Smooth muscle cell (in vitro differentiated cells): ENCODE data around the gene TNXB. TPM values are rescaled to one million over a fixed set of nuclear protein-coding genes. Genes with fewer than 3 reads are reported as not detected.
"Not testable (repeated sequence)": the region's sequence is repeated elsewhere in the genome, so short reads cannot be mapped to it uniquely, and the experiment has no call there.

Source experiments
- DNase-seq: peaks from one replicate; lab custom pipeline; 2025; ENCODE audit not compliant: unreplicated experiment; lab: John Stamatoyannopoulos, UW
- H2AFZ ChIP-seq: fragments of 200-600 bp; sonication (generic); 2 replicates; pipeline ENCODE4 v1.6.0; 2016; ENCODE audit warnings: antibody characterized with exemption, low read depth, mild to moderate bottlenecking
- H3F3A ChIP-seq: fragments of 200-600 bp; sonication (generic); 2 replicates; pipeline ENCODE4 v1.6.0; 2017; ENCODE audit warnings: antibody characterized with exemption, low read depth
- H3K27ac ChIP-seq: fragments of 200-600 bp; sonication (generic); 2 replicates; pipeline ENCODE4 v1.5.1; 2016; ENCODE audit warnings: low read depth, mild to moderate bottlenecking
- H3K27me3 ChIP-seq: fragments of 200-600 bp; sonication (generic); 2 replicates; pipeline ENCODE4 v1.6.1; 2016; ENCODE audit warnings: low read depth, mild to moderate bottlenecking
- H3K36me3 ChIP-seq: fragments of 200-600 bp; sonication (generic); 2 replicates; pipeline ENCODE4 v1.5.1; 2016; ENCODE audit warnings: low read depth
- H3K4me1 ChIP-seq: fragments of 200-600 bp; sonication (generic); 2 replicates; pipeline ENCODE4 v1.5.1; 2016; ENCODE audit warnings: low read depth
- H3K4me2 ChIP-seq: fragments of 200-600 bp; sonication (generic); 2 replicates; pipeline ENCODE4 v1.6.0; 2016; ENCODE audit warnings: mild to moderate bottlenecking
- H3K4me3 ChIP-seq: fragments of 200-600 bp; sonication (generic); 2 replicates; pipeline ENCODE4 v1.5.1; 2016; ENCODE audit warnings: mild to moderate bottlenecking
- H3K79me2 ChIP-seq: fragments of 200-600 bp; sonication (generic); 2 replicates; pipeline ENCODE4 v1.6.0; 2016; ENCODE audit warnings: low read depth, mild to moderate bottlenecking
- H3K9ac ChIP-seq: fragments of 200-600 bp; sonication (generic); 2 replicates; pipeline ENCODE4 v1.6.0; 2016; ENCODE audit warnings: low read depth
- H3K9me3 ChIP-seq: fragments of 200-600 bp; sonication (generic); replicated peaks from 2 replicates; pipeline ENCODE4 v1.5.1; 2016; ENCODE audit warnings: low read depth
- H4K20me1 ChIP-seq: fragments of 200-600 bp; sonication (generic); 2 replicates; pipeline ENCODE4 v1.6.0; 2016; ENCODE audit warnings: low read depth
- CTCF ChIP-seq: fragments of 200-600 bp; sonication (generic); IDR thresholded peaks from 2 replicates; pipeline ENCODE4 v1.5.1; 2017; ENCODE audit warnings: borderline replicate concordance, mild to moderate bottlenecking, antibody characterized with exemption; ENCODE audit not compliant: insufficient read depth, poor library complexity, severe bottlenecking
- WGBS: methylation state at CpG from one replicate; pipeline ENCODE4 v1.1.7; 2016; ENCODE audit warnings: low lambda C conversion rate; 5-methylcytosine and 5-hydroxymethylcytosine counted together
- polyA plus RNA-seq: library from polyadenylated mRNA; unstranded; fragments of >200 nt; fragmentation: Nextera tagmentation; extraction: Ambion mirVana; gene quantifications from 2 replicates; pipeline ENCODE4 v1.2.1, GENCODE V29; 2016
- total RNA-seq: library from RNA; depleted of rRNA; stranded (reverse); fragments of >200 nt; gene quantifications from 2 replicates; pipeline ENCODE4 v1.2.3, GENCODE V29; 2014

The TNXB gene
- total and polyA plus RNA-seq, 2 experiments from 2014 or later = 1.1 TPM

- no peak for TF ChIP-seq CTCF
Observed at GRCh38 chr6:32069878-32070515, 39.1 kb downstream of the TNXB start.

GRCh38 chr6:32069460-32069859, 39.7 kb downstream of the TNXB start:
- H4K20me1 ChIP-seq = no peaks in the 10 kb centered on the region
- no peaks in the 10 kb centered on the region for H3K9me3 ChIP-seq
- H3K36me3 ChIP-seq = no peaks in the 10 kb centered on the region
- no peak overlapping the region for H3K4me2 ChIP-seq
- no peaks in the 10 kb centered on the region for H3K4me1 ChIP-seq
- H3F3A ChIP-seq = no peaks in the 10 kb centered on the region
- 95% methylated on average over 17 of the region's 17 CpGs for WGBS
- H3K9ac ChIP-seq = no peak overlapping the region
- no peak for DNase-seq
- no peak overlapping the region for H3K27ac ChIP-seq
- H2AFZ ChIP-seq = no peak overlapping the region
- no peak for TF ChIP-seq CTCF
- no peak overlapping the region for H3K4me3 ChIP-seq
- no peaks in the 10 kb centered on the region for H3K79me2 ChIP-seq
- H3K27me3 ChIP-seq = no peaks in the 10 kb centered on the region

More at GRCh38 chr6:32069878-32070515, 39.1 kb downstream of the TNXB start:
- Histone ChIP-seq H3K36me3 (no peaks in the 10 kb centered on the region), H2AFZ (no peak overlapping the region), H3K27ac (no peak overlapping the region), H3K9me3 (no peaks in the 10 kb centered on the region), H4K20me1 (no peaks in the 10 kb centered on the region), H3K9ac (no peak overlapping the region), H3F3A (peaks cover 2% of the 10 kb centered on the region), H3K4me3 (no peak overlapping the region), H3K4me1 (no peaks in the 10 kb centered on the region), H3K4me2 (no peak overlapping the region), H3K27me3 (no peaks in the 10 kb centered on the region), H3K79me2 (no peaks in the 10 kb centered on the region)
- 93% methylated on average over 23 of the region's 24 CpGs for WGBS
- no peak for DNase-seq

- TF ChIP-seq CTCF = no peak
- H3K4me1 ChIP-seq = no peaks in the 10 kb centered on the region
- no peak overlapping the region for H2AFZ ChIP-seq
- no peaks in the 10 kb centered on the region for H4K20me1 ChIP-seq
- DNase-seq = no peak
- no peaks in the 10 kb centered on the region for H3F3A ChIP-seq
- H3K9me3 ChIP-seq = no peaks in the 10 kb centered on the region
- H3K27ac ChIP-seq = no peak overlapping the region
- H3K4me2 ChIP-seq = no peak overlapping the region
- no peak overlapping the region for H3K9ac ChIP-seq
- no peak overlapping the region for H3K4me3 ChIP-seq
- 91% methylated on average over 14 of the region's 14 CpGs for WGBS
- H3K79me2 ChIP-seq = no peaks in the 10 kb centered on the region
- no peaks in the 10 kb centered on the region for H3K36me3 ChIP-seq
- no peaks in the 10 kb centered on the region for H3K27me3 ChIP-seq
Observed at GRCh38 chr6:32068867-32069266, 40.3 kb downstream of the TNXB start.

GRCh38 chr6:32068315-32068714, 40.8 kb downstream of the TNXB start:
- not testable (repeated sequence) for H4K20me1 ChIP-seq, H3F3A ChIP-seq, H3K36me3 ChIP-seq, H3K4me1 ChIP-seq, H3K9ac ChIP-seq, H3K27me3 ChIP-seq, H2AFZ ChIP-seq, H3K79me2 ChIP-seq, H3K4me2 ChIP-seq, H3K4me3 ChIP-seq, DNase-seq, H3K27ac ChIP-seq, H3K9me3 ChIP-seq
- WGBS = 93% methylated on average over 13 of the region's 13 CpGs

GRCh38 chr6:32067521-32067920, 41.6 kb downstream of the TNXB start:
- H2AFZ ChIP-seq, H3F3A ChIP-seq, H3K4me3 ChIP-seq, DNase-seq, H3K79me2 ChIP-seq, H3K4me2 ChIP-seq, H3K4me1 ChIP-seq, H4K20me1 ChIP-seq, H3K27ac ChIP-seq, H3K27me3 ChIP-seq, H3K36me3 ChIP-seq, H3K9ac ChIP-seq, H3K9me3 ChIP-seq: not testable (repeated sequence)
- 95% methylated on average over 16 of the region's 19 CpGs for WGBS
